Measurements from ENCODE around the gene HSDL2.

HSDL2 gene

DNA sequence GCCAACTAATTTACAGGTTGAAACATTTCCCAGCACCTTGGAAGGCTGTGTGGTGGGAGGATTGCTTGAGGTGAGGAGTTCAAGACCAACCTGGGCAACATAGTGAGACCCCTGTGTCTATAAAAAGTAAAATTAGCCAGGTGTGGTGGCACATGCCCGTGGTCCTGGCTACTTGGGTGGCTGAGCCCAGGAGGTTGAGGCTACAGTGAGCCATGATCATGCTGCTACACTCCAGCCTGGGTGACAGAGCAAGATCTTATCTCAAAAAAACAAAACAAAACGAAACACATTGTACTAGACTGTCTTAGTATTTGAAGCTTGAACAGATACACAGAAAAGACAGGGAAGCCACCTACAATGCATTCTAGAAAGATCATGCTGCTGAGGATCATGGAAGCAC lies 2.8 kb upstream of the HSDL2 start:
- H3K4me2 ChIP-seq (ENCODE audit: low read length): no peak overlapping the region
- no peaks in the 10 kb centered on the region for H3K36me3 ChIP-seq (ENCODE audit: control insufficient read depth in 1 of 2, insufficient read depth in 2 of 2, low read length in 2 of 2)
- no peak overlapping the region for H2AFZ ChIP-seq (ENCODE audit: insufficient read depth, low read length, poor library complexity)
- H4K12ac ChIP-seq (ENCODE audit: low read depth, low read length): no peak overlapping the region
- peaks cover 0 to 3% of the 10 kb centered on the region in 2 experiments for H3K4me1 ChIP-seq (ENCODE audit: control insufficient read depth in 1 of 2, insufficient read depth in 2 of 2, low read length in 2 of 2)
- no peak overlapping the region for H4K91ac ChIP-seq (ENCODE audit: low read depth, low read length)
- H3K4me3 ChIP-seq (ENCODE audit: low read depth, low read length): no peak overlapping the region
- no peaks in the 10 kb centered on the region for H3K9me3 ChIP-seq (ENCODE audit: insufficient read depth, low read depth, low read length)
- WGBS (ENCODE audit: extremely low coverage, insufficient coverage, insufficient read length): no CpG with 5 or more reads among the region's 2 CpGs
- H2BK5ac ChIP-seq (ENCODE audit: low read depth, low read length, poor library complexity): no peak overlapping the region
- no peak overlapping the region for H2BK12ac ChIP-seq (ENCODE audit: low read length)
- no peak overlapping the region for H2BK120ac ChIP-seq (ENCODE audit: insufficient read depth, low read length, poor library complexity)
- H2AK5ac ChIP-seq (ENCODE audit: low read length): no peak overlapping the region
- no peak for DNase-seq
- H3K4ac ChIP-seq (ENCODE audit: low read depth, low read length): no peak overlapping the region
- no peaks in the 10 kb centered on the region for H3K27me3 ChIP-seq (ENCODE audit: insufficient read depth, low read length)
- H3K27ac ChIP-seq (ENCODE audit: low read depth, low read length): no peak overlapping the region
- H3K9ac ChIP-seq (ENCODE audit: low read length): no peak overlapping the region
- H3K14ac ChIP-seq (ENCODE audit: low read length): no peak overlapping the region
- no peak overlapping the region for H3K23ac ChIP-seq (ENCODE audit: low read length)
- no peak overlapping the region for H3K18ac ChIP-seq (ENCODE audit: low read length)
- H3K79me1 ChIP-seq (ENCODE audit: low read length): peaks cover 7% of the 10 kb centered on the region
- peaks cover 7% of the 10 kb centered on the region for H3K79me2 ChIP-seq (ENCODE audit: control insufficient read depth, insufficient read depth, low read length, poor library complexity)
- H4K8ac ChIP-seq (ENCODE audit: low read depth, low read length): no peak overlapping the region

DNA sequence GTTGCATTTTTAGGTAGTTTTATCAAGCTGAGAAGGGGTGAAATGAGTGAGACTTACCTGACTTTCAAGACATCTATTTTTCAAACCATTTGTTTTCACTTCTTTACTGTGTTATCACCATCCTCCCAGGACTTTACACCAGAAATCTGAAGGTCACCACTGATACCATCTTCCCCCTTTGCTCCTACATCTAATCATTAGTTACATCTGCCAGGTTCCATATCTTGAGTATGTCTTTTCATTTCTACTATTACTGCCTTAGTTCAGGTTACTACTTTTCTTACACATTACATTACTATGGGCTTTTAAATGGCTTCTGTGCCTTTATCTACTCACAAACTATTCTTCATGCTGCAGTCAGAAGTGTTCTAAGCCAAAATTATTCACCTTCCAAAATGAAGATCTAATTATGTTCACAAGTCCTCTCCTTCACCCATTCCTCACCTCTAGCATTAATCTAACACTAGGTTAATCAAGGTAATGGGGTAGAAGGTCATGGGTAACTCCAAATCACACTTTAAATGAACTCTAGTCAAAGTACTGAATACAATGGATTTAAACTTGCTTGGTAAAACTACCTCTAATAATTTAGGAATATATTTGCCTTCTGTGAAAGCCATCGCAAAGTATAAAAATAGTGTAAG lies 2.1 kb upstream of the HSDL2 start:
- H4K8ac ChIP-seq (ENCODE audit: low read depth, low read length): no peak overlapping the region
- peaks cover 0 to 3% of the 10 kb centered on the region in 2 experiments for H3K4me1 ChIP-seq (ENCODE audit: control insufficient read depth in 1 of 2, insufficient read depth in 2 of 2, low read length in 2 of 2)
- no peak overlapping the region for H2BK12ac ChIP-seq (ENCODE audit: low read length)
- H3K14ac ChIP-seq (ENCODE audit: low read length): no peak overlapping the region
- no peak overlapping the region for H2BK120ac ChIP-seq (ENCODE audit: insufficient read depth, low read length, poor library complexity)
- no peak overlapping the region for H4K12ac ChIP-seq (ENCODE audit: low read depth, low read length)
- H3K4me2 ChIP-seq (ENCODE audit: low read length): no peak overlapping the region
- H4K91ac ChIP-seq (ENCODE audit: low read depth, low read length): no peak overlapping the region
- H3K23ac ChIP-seq (ENCODE audit: low read length): no peak overlapping the region
- H3K4me3 ChIP-seq (ENCODE audit: low read depth, low read length): no peak overlapping the region
- H3K79me1 ChIP-seq (ENCODE audit: low read length): peaks cover 7% of the 10 kb centered on the region
- no peaks in the 10 kb centered on the region for H3K27me3 ChIP-seq (ENCODE audit: insufficient read depth, low read length)
- no peaks in the 10 kb centered on the region for H3K9me3 ChIP-seq (ENCODE audit: insufficient read depth, low read depth, low read length)
- no peak overlapping the region for H2BK5ac ChIP-seq (ENCODE audit: low read depth, low read length, poor library complexity)
- no CpG with 5 or more reads among the region's 1 CpG for WGBS (ENCODE audit: extremely low coverage, insufficient coverage, insufficient read length)
- no peak overlapping the region for H2AK5ac ChIP-seq (ENCODE audit: low read length)
- H3K79me2 ChIP-seq (ENCODE audit: control insufficient read depth, insufficient read depth, low read length, poor library complexity): peaks cover 7% of the 10 kb centered on the region
- no peak overlapping the region for H3K4ac ChIP-seq (ENCODE audit: low read depth, low read length)
- H3K18ac ChIP-seq (ENCODE audit: low read length): no peak overlapping the region
- H3K27ac ChIP-seq (ENCODE audit: low read depth, low read length): no peak overlapping the region
- DNase-seq: no peak
- no peak overlapping the region for H3K9ac ChIP-seq (ENCODE audit: low read length)
- H2AFZ ChIP-seq (ENCODE audit: insufficient read depth, low read length, poor library complexity): no peak overlapping the region
- H3K36me3 ChIP-seq (ENCODE audit: control insufficient read depth in 1 of 2, insufficient read depth in 2 of 2, low read length in 2 of 2): no peaks in the 10 kb centered on the region

- Histone ChIP-seq H4K12ac (ENCODE audit: low read depth, low read length) (no peak overlapping the region), H3K9ac (ENCODE audit: low read length) (no peak overlapping the region), H2BK12ac (ENCODE audit: low read length) (no peak overlapping the region), H3K23ac (ENCODE audit: low read length) (no peak overlapping the region), H2BK120ac (ENCODE audit: insufficient read depth, low read length, poor library complexity) (no peak overlapping the region), H3K4me2 (ENCODE audit: low read length) (peak overlapping the region; percentile 73), H4K91ac (ENCODE audit: low read depth, low read length) (peak overlapping the region; percentile 36), H3K18ac (ENCODE audit: low read length) (no peak overlapping the region), H4K8ac (ENCODE audit: low read depth, low read length) (peak overlapping the region; percentile 34), H3K4me3 (ENCODE audit: low read depth, low read length) (no peak overlapping the region), H2AK5ac (ENCODE audit: low read length) (no peak overlapping the region), H3K9me3 (ENCODE audit: insufficient read depth, low read depth, low read length) (no peaks in the 10 kb centered on the region), H3K27ac (ENCODE audit: low read depth, low read length) (no peak overlapping the region), H2BK5ac (ENCODE audit: low read depth, low read length, poor library complexity) (no peak overlapping the region), H3K79me1 (ENCODE audit: low read length) (peaks cover 7% of the 10 kb centered on the region), H3K79me2 (ENCODE audit: control insufficient read depth, insufficient read depth, low read length, poor library complexity) (peaks cover 7% of the 10 kb centered on the region), H3K27me3 (ENCODE audit: insufficient read depth, low read length) (no peaks in the 10 kb centered on the region), H2AFZ (ENCODE audit: insufficient read depth, low read length, poor library complexity) (peak overlapping the region; percentile 40), H3K4ac (ENCODE audit: low read depth, low read length) (peak overlapping the region; percentile 17), H3K14ac (ENCODE audit: low read length) (no peak overlapping the region), H3K4me1 (ENCODE audit: control insufficient read depth in 1 of 2, insufficient read depth in 2 of 2, low read length in 2 of 2) (peaks cover 0 to 3% of the 10 kb centered on the region in 2 experiments), H3K36me3 (ENCODE audit: control insufficient read depth in 1 of 2, insufficient read depth in 2 of 2, low read length in 2 of 2) (no peaks in the 10 kb centered on the region)
- no CpG with 5 or more reads among the region's 27 CpGs for WGBS (ENCODE audit: extremely low coverage, insufficient coverage, insufficient read length)
- peak in 1 of 2 donors; percentile 37 for DNase-seq
Measured at GRCh38 chr9:112378328-112379176, 1.4 kb upstream of the HSDL2 start.

DNA sequence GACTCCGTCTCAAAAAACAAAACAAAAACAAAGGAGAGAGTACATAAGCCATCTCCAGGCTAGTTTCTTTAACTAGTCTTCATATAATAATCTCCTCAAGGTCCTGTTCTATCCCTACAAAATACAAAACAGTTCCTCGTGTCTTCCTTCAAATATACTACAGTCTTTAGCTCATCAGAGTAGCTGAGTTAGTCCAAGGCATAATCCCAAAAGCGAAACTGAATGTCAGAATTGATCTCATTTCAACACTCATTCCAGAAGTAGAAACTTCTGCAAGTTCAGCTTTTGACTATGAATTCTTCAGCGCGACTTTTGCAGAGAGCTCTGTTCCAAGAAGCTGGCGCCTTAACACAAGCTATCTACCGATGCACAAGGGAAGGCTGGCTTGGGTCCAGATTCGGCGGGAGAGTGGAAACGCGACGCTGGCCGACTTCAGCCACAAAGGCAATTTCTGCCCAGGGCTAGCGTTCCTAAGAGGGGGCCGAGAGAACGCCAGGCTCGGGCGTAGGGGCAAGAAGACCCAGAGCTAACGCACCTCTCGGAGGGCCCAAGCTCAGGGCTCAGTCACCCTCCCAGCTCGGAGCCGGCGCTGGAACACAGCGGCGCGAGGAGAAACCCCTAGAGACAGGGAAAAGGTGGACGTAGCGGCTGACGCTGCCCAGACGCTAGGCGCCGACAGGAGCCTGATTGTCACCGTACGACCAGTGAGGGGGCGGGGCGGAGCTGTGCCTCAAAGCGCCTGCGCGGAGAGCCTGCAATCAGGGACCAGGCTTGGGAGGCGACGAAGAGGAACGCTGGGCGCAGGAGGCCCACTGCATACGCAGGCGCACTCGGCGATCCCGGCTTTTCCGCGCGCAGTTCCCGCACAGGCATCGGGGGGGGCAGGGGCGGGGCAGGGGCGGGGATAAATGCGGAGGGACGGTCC lies 469 bp upstream of the HSDL2 start:
- Histone ChIP-seq H3K4ac (ENCODE audit: low read depth, low read length) (no peak overlapping the region), H4K91ac (ENCODE audit: low read depth, low read length) (peak overlapping the region; percentile 81), H3K27me3 (ENCODE audit: insufficient read depth, low read length) (no peaks in the 10 kb centered on the region), H4K8ac (ENCODE audit: low read depth, low read length) (peak overlapping the region; percentile 89), H3K4me2 (ENCODE audit: low read length) (peak overlapping the region; percentile 73), H3K4me3 (ENCODE audit: low read depth, low read length) (peak overlapping the region; percentile 90), H3K79me1 (ENCODE audit: low read length) (peaks cover 7% of the 10 kb centered on the region), H3K4me1 (ENCODE audit: control insufficient read depth in 1 of 2, insufficient read depth in 2 of 2, low read length in 2 of 2) (peaks cover 0 to 3% of the 10 kb centered on the region in 2 experiments), H2AK5ac (ENCODE audit: low read length) (no peak overlapping the region), H3K23ac (ENCODE audit: low read length) (no peak overlapping the region), H3K36me3 (ENCODE audit: control insufficient read depth in 1 of 2, insufficient read depth in 2 of 2, low read length in 2 of 2) (no peaks in the 10 kb centered on the region), H3K9me3 (ENCODE audit: insufficient read depth, low read depth, low read length) (no peaks in the 10 kb centered on the region), H2AFZ (ENCODE audit: insufficient read depth, low read length, poor library complexity) (peak overlapping the region; percentile 81), H2BK12ac (ENCODE audit: low read length) (no peak overlapping the region), H3K18ac (ENCODE audit: low read length) (peak overlapping the region; percentile 71), H2BK120ac (ENCODE audit: insufficient read depth, low read length, poor library complexity) (peak overlapping the region; percentile 71), H4K12ac (ENCODE audit: low read depth, low read length) (peak overlapping the region; percentile 88), H3K14ac (ENCODE audit: low read length) (peak overlapping the region; percentile 79), H3K79me2 (ENCODE audit: control insufficient read depth, insufficient read depth, low read length, poor library complexity) (peaks cover 7% of the 10 kb centered on the region), H3K9ac (ENCODE audit: low read length) (peak overlapping the region; percentile 94), H3K27ac (ENCODE audit: low read depth, low read length) (peak overlapping the region; percentile 86), H2BK5ac (ENCODE audit: low read depth, low read length, poor library complexity) (peak overlapping the region; percentile 81)
- DNase-seq: peak; percentile 100
- WGBS (ENCODE audit: extremely low coverage, insufficient coverage, insufficient read length): no CpG with 5 or more reads among the region's 57 CpGs
